SU-DHL-6 (cell line): ENCODE results near the gene SERPINI1.

Source experiments
- CTCF ChIP-seq: fragments of 200-600 bp; sonication (generic); IDR thresholded peaks from one replicate; pipeline ENCODE4 v1.5.1; 2017; ENCODE audit warnings: antibody characterized with exemption, mild to moderate bottlenecking, low read length, moderate library complexity; ENCODE audit not compliant: insufficient read depth, poor library complexity, severe bottlenecking
- EZH2phosphoT487 ChIP-seq: fragments of 200-600 bp; sonication (generic), shearing (Covaris generic); conservative IDR thresholded peaks from 2 replicates; pipeline ENCODE4 v1.6.1; 2018; ENCODE audit warnings: mild to moderate bottlenecking, antibody characterized with exemption, low read length, moderate library complexity, mixed read lengths

GRCh38 chr3:167723025-167723512 is 12.5 kb upstream of the SERPINI1 start:
- TF ChIP-seq CTCF (no peak), EZH2phosphoT487 (no peak)
